GM12878 (cell line): ENCODE data around the gene HTR4.

ENCODE experiments used
- ATF2 ChIP-seq: IDR thresholded peaks from 2 replicates; pipeline ENCODE4 v1.6.1; 2012; ENCODE audit warnings: low read length, inconsistent platforms
- CTCF ChIP-seq, 3 experiments: IDR thresholded peaks in 2 of 3; conservative IDR thresholded peaks in 1 of 3; 2 replicates each; pipeline ENCODE4 v1.5.1; 2011; ENCODE audit warnings: low read depth in 3 of 3, low read length in 3 of 3, mild to moderate bottlenecking in 3 of 3, control low read depth in 2 of 3, moderate library complexity in 2 of 3, inconsistent platforms in 1 of 3, mixed read lengths in 1 of 3; ENCODE audit not compliant: control insufficient read depth in 2 of 3, insufficient read depth in 1 of 3; ENCODE audit errors: extremely low read depth in 1 of 3
- ETV6 ChIP-seq, 2 experiments: fragments of 450-650 bp in 1 of 2; IDR thresholded peaks in 1 of 2; conservative IDR thresholded peaks in 1 of 2; 2 replicates each; pipeline ENCODE4 v1.6.1; 2014; ENCODE audit warnings: antibody characterized with exemption in 1 of 2, borderline replicate concordance in 1 of 2, low read depth in 1 of 2, mild to moderate bottlenecking in 1 of 2, moderate library complexity in 1 of 2
- EZH2 ChIP-seq: IDR thresholded peaks from 2 replicates; pipeline ENCODE4 v1.6.1; 2012; ENCODE audit warnings: low read depth, mild to moderate bottlenecking, control low read depth, inconsistent platforms, low read length, borderline replicate concordance; ENCODE audit not compliant: control insufficient read depth
- ZNF24 ChIP-seq: fragments of 450-650 bp; IDR thresholded peaks from 2 replicates; pipeline ENCODE4 v1.6.1; 2017; ENCODE audit warnings: antibody characterized with exemption, mild to moderate bottlenecking

GRCh38 chr5:148471379-148471778, 182.9 kb downstream of the HTR4 start:
- TF ChIP-seq ETV6 (conservative IDR thresholded peaks at IDR 0.05 in 1 of 2, IDR thresholded peaks at IDR 0.05 in 1 of 2; ENCODE audit: borderline replicate concordance in 1 of 2, low read depth in 1 of 2) = no peak
- no peak for TF ChIP-seq EZH2
- TF ChIP-seq ATF2 = no peak
- TF ChIP-seq CTCF (IDR thresholded peaks at IDR 0.05 in 2 of 3, conservative IDR thresholded peaks at IDR 0.05 in 1 of 3; ENCODE audit: control insufficient read depth in 2 of 3, extremely low read depth in 1 of 3, insufficient read depth in 1 of 3, low read depth in 3 of 3, low read length in 3 of 3) = no peak
- no peak for TF ChIP-seq ZNF24
